GM19043 (cell line): ENCODE results near the gene BCL6B.
"Not testable (repeated sequence)": the region's sequence is repeated elsewhere in the genome, so short reads cannot be mapped to it uniquely, and the experiment has no call there.

ENCODE experiments used
- ATAC-seq: cut with Tn5 transposase; IDR thresholded peaks from one replicate; pipeline ENCODE4 v1.9.1; 2021; ENCODE audit warnings: low read depth; ENCODE audit not compliant: unreplicated experiment

Gene BCL6B

GRCh38 chr17:7050583-7050982, 27.7 kb downstream of the BCL6B start:
- ATAC-seq = not testable (repeated sequence)

- no peak for ATAC-seq
Observed at GRCh38 chr17:7056386-7056785, 33.5 kb downstream of the BCL6B start.

- ATAC-seq = no peak
Observed at GRCh38 chr17:7058831-7059447, 36.1 kb downstream of the BCL6B start.

- ATAC-seq = no peak
Observed at GRCh38 chr17:7060165-7060891, 37.5 kb downstream of the BCL6B start.

- no peak for ATAC-seq
Observed at GRCh38 chr17:7063518-7064094, 40.8 kb downstream of the BCL6B start.

GRCh38 chr17:7064261-7064660, 41.4 kb downstream of the BCL6B start:
- ATAC-seq = no peak

- no peak for ATAC-seq
Observed at GRCh38 chr17:7067198-7067597, 44.3 kb downstream of the BCL6B start.

GRCh38 chr17:7068268-7068667, 45.4 kb downstream of the BCL6B start:
- ATAC-seq = no peak

- no peak for ATAC-seq
Observed at GRCh38 chr17:7070712-7071111, 47.9 kb downstream of the BCL6B start.

GRCh38 chr17:7072406-7072805, 49.6 kb downstream of the BCL6B start:
- no peak for ATAC-seq

- no peak for ATAC-seq
Observed at GRCh38 chr17:7074931-7075330, 52.1 kb downstream of the BCL6B start.

GRCh38 chr17:7077911-7078546, 55.2 kb downstream of the BCL6B start:
- no peak for ATAC-seq

GRCh38 chr17:7078711-7079110, 55.9 kb downstream of the BCL6B start:
- no peak for ATAC-seq
